Central memory CD8-positive, alpha-beta T cell (primary cell): ENCODE results near the gene PDCD1LG2.
A peak's percentile ranks its signal among the peaks of the same experiment; 100 is the strongest.

Source experiments
- ATAC-seq: fragments of 150-1000 bp; cut with Tn5 transposase; replicated peaks from 2 replicates; pipeline ENCODE4 v1.10.0; 2022; ENCODE audit warnings: mild to moderate bottlenecking, moderate FRiP score, moderate number of reproducible peaks; ENCODE audit not compliant: poor library complexity, severe bottlenecking; ENCODE audit errors: extremely low read depth
- DNase-seq, 2 donors: peaks; one replicate each; pipeline ENCODE4 v3.0.0; 2021; ENCODE audit warnings: low spot score in 2 of 2
- H3K27ac Mint-ChIP-seq: one replicate; pipeline ENCODE4 v1.8.0; 2022; ENCODE audit warnings: low read depth, mild to moderate bottlenecking, moderate library complexity, mixed read lengths
- H3K27me3 Mint-ChIP-seq: one replicate; pipeline ENCODE4 v1.8.0; 2022; ENCODE audit warnings: mixed read lengths
- H3K36me3 Mint-ChIP-seq: one replicate; pipeline ENCODE4 v1.8.0; 2022; ENCODE audit warnings: mild to moderate bottlenecking, moderate library complexity, mixed read lengths; ENCODE audit not compliant: insufficient read depth
- H3K4me1 Mint-ChIP-seq: one replicate; pipeline ENCODE4 v1.8.0; 2022; ENCODE audit warnings: mixed read lengths
- H3K4me3 Mint-ChIP-seq: one replicate; pipeline ENCODE4 v1.8.0; 2022; ENCODE audit warnings: mild to moderate bottlenecking, moderate library complexity, mixed read lengths
- H3K9me3 Mint-ChIP-seq: one replicate; pipeline ENCODE4 v1.8.0; 2022; ENCODE audit warnings: mixed read lengths

Gene PDCD1LG2

GRCh38 chr9:5518937-5519319, 8.6 kb downstream of the PDCD1LG2 start:
- Mint-ChIP-seq H3K27ac (no peak overlapping the region), H3K4me1 (peaks cover 5% of the 10 kb centered on the region)

GRCh38 chr9:5524090-5524489, 13.8 kb downstream of the PDCD1LG2 start:
- DNase-seq (no peak), ATAC-seq (no peak)
- no peak overlapping the region for H3K4me3 Mint-ChIP-seq
- no peak overlapping the region for H3K27ac Mint-ChIP-seq
- no peaks in the 10 kb centered on the region for H3K36me3 Mint-ChIP-seq
- no peaks in the 10 kb centered on the region for H3K27me3 Mint-ChIP-seq
- H3K4me1 Mint-ChIP-seq = peaks cover under 1% of the 10 kb centered on the region
- no peaks in the 10 kb centered on the region for H3K9me3 Mint-ChIP-seq

More at GRCh38 chr9:5518937-5519319, 8.6 kb downstream of the PDCD1LG2 start:
- DNase-seq (no peak), ATAC-seq (no peak)
- Mint-ChIP-seq H3K27me3 (no peaks in the 10 kb centered on the region), H3K9me3 (no peaks in the 10 kb centered on the region), H3K4me3 (no peak overlapping the region), H3K36me3 (no peaks in the 10 kb centered on the region)

GRCh38 chr9:5529683-5530221, 19.4 kb downstream of the PDCD1LG2 start:
- no peak for ATAC-seq
- H3K4me1 Mint-ChIP-seq = peaks cover 16% of the 10 kb centered on the region
- H3K4me3 Mint-ChIP-seq = no peak overlapping the region
- H3K27me3 Mint-ChIP-seq = no peaks in the 10 kb centered on the region
- no peak overlapping the region for H3K27ac Mint-ChIP-seq
- no peaks in the 10 kb centered on the region for H3K36me3 Mint-ChIP-seq
- no peaks in the 10 kb centered on the region for H3K9me3 Mint-ChIP-seq
- DNase-seq = no peak

- H3K27me3 Mint-ChIP-seq = no peaks in the 10 kb centered on the region
- no peaks in the 10 kb centered on the region for H3K9me3 Mint-ChIP-seq
- no peak overlapping the region for H3K4me3 Mint-ChIP-seq
- DNase-seq = no peak
- peak overlapping the region; percentile 36 for H3K27ac Mint-ChIP-seq
- H3K4me1 Mint-ChIP-seq = peaks cover 16% of the 10 kb centered on the region
- H3K36me3 Mint-ChIP-seq = peaks cover under 1% of the 10 kb centered on the region
- peak; percentile 46 for ATAC-seq
These were observed 21.0 kb downstream of the PDCD1LG2 start for GRCh38 chr9:5531101-5531882.

- H3K4me3 Mint-ChIP-seq = no peak overlapping the region
- DNase-seq (no peak), ATAC-seq (no peak)
- peaks cover 16% of the 10 kb centered on the region for H3K4me1 Mint-ChIP-seq
- no peak overlapping the region for H3K27ac Mint-ChIP-seq
- H3K9me3 Mint-ChIP-seq = no peaks in the 10 kb centered on the region
- peaks cover 3% of the 10 kb centered on the region for H3K36me3 Mint-ChIP-seq
- no peaks in the 10 kb centered on the region for H3K27me3 Mint-ChIP-seq
These were observed 22.0 kb downstream of the PDCD1LG2 start for GRCh38 chr9:5532306-5532705.

GRCh38 chr9:5532790-5533189, 22.5 kb downstream of the PDCD1LG2 start:
- DNase-seq = no peak
- H3K27ac Mint-ChIP-seq = no peak overlapping the region
- no peaks in the 10 kb centered on the region for H3K27me3 Mint-ChIP-seq
- peaks cover 16% of the 10 kb centered on the region for H3K4me1 Mint-ChIP-seq
- H3K4me3 Mint-ChIP-seq = no peak overlapping the region
- H3K9me3 Mint-ChIP-seq = no peaks in the 10 kb centered on the region
- H3K36me3 Mint-ChIP-seq = peaks cover 3% of the 10 kb centered on the region
- ATAC-seq = no peak

GRCh38 chr9:5536684-5537083, 26.4 kb downstream of the PDCD1LG2 start:
- H3K27me3 Mint-ChIP-seq = no peaks in the 10 kb centered on the region
- DNase-seq (no peak), ATAC-seq (no peak)
- no peaks in the 10 kb centered on the region for H3K9me3 Mint-ChIP-seq
- peaks cover 3% of the 10 kb centered on the region for H3K36me3 Mint-ChIP-seq
- H3K4me3 Mint-ChIP-seq = no peak overlapping the region
- H3K4me1 Mint-ChIP-seq = peaks cover 4% of the 10 kb centered on the region
- no peak overlapping the region for H3K27ac Mint-ChIP-seq

- no peak for ATAC-seq
- Mint-ChIP-seq H3K36me3 (peaks cover 2% of the 10 kb centered on the region), H3K4me3 (no peak overlapping the region), H3K9me3 (no peaks in the 10 kb centered on the region), H3K27me3 (no peaks in the 10 kb centered on the region), H3K27ac (no peak overlapping the region), H3K4me1 (no peaks in the 10 kb centered on the region)
- no peak for DNase-seq
These were observed 33.8 kb downstream of the PDCD1LG2 start for GRCh38 chr9:5543875-5544702.

GRCh38 chr9:5549658-5550650, 39.6 kb downstream of the PDCD1LG2 start:
- Mint-ChIP-seq H3K27me3 (no peaks in the 10 kb centered on the region), H3K9me3 (no peaks in the 10 kb centered on the region), H3K4me1 (peaks cover 10% of the 10 kb centered on the region), H3K36me3 (peaks cover 2% of the 10 kb centered on the region), H3K4me3 (no peak overlapping the region), H3K27ac (no peak overlapping the region)
- ATAC-seq (no peak), DNase-seq (no peak)

- no peak for ATAC-seq
- H3K4me1 Mint-ChIP-seq = peaks cover 10% of the 10 kb centered on the region
- peaks cover 2% of the 10 kb centered on the region for H3K36me3 Mint-ChIP-seq
- H3K4me3 Mint-ChIP-seq = no peak overlapping the region
- H3K27me3 Mint-ChIP-seq = no peaks in the 10 kb centered on the region
- no peak for DNase-seq
- no peaks in the 10 kb centered on the region for H3K9me3 Mint-ChIP-seq
- H3K27ac Mint-ChIP-seq = no peak overlapping the region
These were observed 41.2 kb downstream of the PDCD1LG2 start for GRCh38 chr9:5551368-5552150.

GRCh38 chr9:5552301-5552700, 42.0 kb downstream of the PDCD1LG2 start:
- H3K4me1 Mint-ChIP-seq = peaks cover 17% of the 10 kb centered on the region
- no peaks in the 10 kb centered on the region for H3K27me3 Mint-ChIP-seq
- no peaks in the 10 kb centered on the region for H3K9me3 Mint-ChIP-seq
- no peak for ATAC-seq
- peaks cover 2% of the 10 kb centered on the region for H3K36me3 Mint-ChIP-seq
- DNase-seq = no peak
- H3K4me3 Mint-ChIP-seq = no peak overlapping the region
- H3K27ac Mint-ChIP-seq = no peak overlapping the region
